SK-N-SH (cell line): ENCODE results near the gene DPP10.

ENCODE experiments used
- CTCF ChIP-seq: fragments of 200-600 bp; sonication (generic); IDR thresholded peaks from 2 replicates; pipeline ENCODE4 v1.6.1; 2017; ENCODE audit warnings: antibody characterized with exemption, mild to moderate bottlenecking, moderate library complexity
- ELF1 ChIP-seq: IDR thresholded peaks from 2 replicates; pipeline ENCODE4 v1.4.0; 2012
- EP300 ChIP-seq, 2 experiments: IDR thresholded peaks; 2 replicates each; pipeline versions ENCODE4 v1.4.0 to v1.6.1; 2012; ENCODE audit warnings: borderline replicate concordance in 1 of 2, low read depth in 1 of 2, low read length in 1 of 2
- JUND ChIP-seq: IDR thresholded peaks from 2 replicates; pipeline ENCODE4 v1.4.0; 2012
- MXI1 ChIP-seq: IDR thresholded peaks from 2 replicates; pipeline ENCODE4 v1.6.1; 2012; ENCODE audit warnings: mild to moderate bottlenecking, low read depth, low read length, improper control_type of control experiment
- POLR2AphosphoS5 ChIP-seq: IDR thresholded peaks from 2 replicates; pipeline ENCODE4 v1.6.1; 2012; ENCODE audit warnings: low read depth, low read length
- REST ChIP-seq: IDR thresholded peaks from 2 replicates; pipeline ENCODE4 v1.6.1; 2012; ENCODE audit warnings: mild to moderate bottlenecking, low read depth, low read length, moderate library complexity
- TAF1 ChIP-seq: IDR thresholded peaks from 2 replicates; pipeline ENCODE4 v1.6.1; 2012; ENCODE audit warnings: low read depth, mild to moderate bottlenecking, low read length, moderate library complexity, borderline replicate concordance
- TCF12 ChIP-seq: IDR thresholded peaks from 2 replicates; pipeline ENCODE4 v1.4.0; 2012
- USF2 ChIP-seq: fragments of 150-350 bp; IDR thresholded peaks from 2 replicates; pipeline ENCODE4 v1.6.1; 2017; ENCODE audit warnings: antibody characterized with exemption, low read length, low read depth, borderline replicate concordance

GRCh38 chr2:115414466-115414865 lies 972.0 kb downstream of the DPP10 start:
- TF ChIP-seq CTCF = no peak
- TF ChIP-seq TAF1 = no peak
- TF ChIP-seq TCF12 = no peak
- no peak for TF ChIP-seq JUND
- TF ChIP-seq EP300 (IDR thresholded peaks at IDR 0.05; ENCODE audit: borderline replicate concordance in 1 of 2, low read depth in 1 of 2, low read length in 1 of 2) = no peak
- no peak for TF ChIP-seq MXI1
- TF ChIP-seq ELF1 = no peak
- no peak for TF ChIP-seq USF2
- no peak for TF ChIP-seq REST
- TF ChIP-seq POLR2AphosphoS5 = no peak
